Memory B cell (primary cell): ENCODE results near the gene LST1.
"Not testable (repeated sequence)": the region's sequence is repeated elsewhere in the genome, so short reads cannot be mapped to it uniquely, and the experiment has no call there.

Experiments used
- ATAC-seq: fragments of 150-1000 bp; cut with Tn5 transposase; 2 replicates; pipeline ENCODE4 v1.10.0; 2021; ENCODE audit warnings: low read depth, mild to moderate bottlenecking, moderate library complexity
- DNase-seq, 2 donors: peaks; one replicate each; pipeline ENCODE4 v3.0.0; 2022; ENCODE audit warnings: low spot score in 2 of 2
- H3K27ac Mint-ChIP-seq: one replicate; pipeline ENCODE4 v1.8.0; 2022; ENCODE audit warnings: mild to moderate bottlenecking, moderate library complexity, mixed read lengths
- H3K27me3 Mint-ChIP-seq: one replicate; pipeline ENCODE4 v1.8.0; 2022; ENCODE audit warnings: mixed read lengths
- H3K36me3 Mint-ChIP-seq: one replicate; pipeline ENCODE4 v1.8.0; 2022; ENCODE audit warnings: mild to moderate bottlenecking, mixed read lengths
- H3K4me1 Mint-ChIP-seq: one replicate; pipeline ENCODE4 v1.8.0; 2022; ENCODE audit warnings: mixed read lengths
- H3K4me3 Mint-ChIP-seq: one replicate; pipeline ENCODE4 v1.8.0; 2022; ENCODE audit warnings: mild to moderate bottlenecking, moderate library complexity, mixed read lengths
- H3K9me3 Mint-ChIP-seq: one replicate; pipeline ENCODE4 v1.8.0; 2022; ENCODE audit warnings: mixed read lengths

LST1 gene

DNA sequence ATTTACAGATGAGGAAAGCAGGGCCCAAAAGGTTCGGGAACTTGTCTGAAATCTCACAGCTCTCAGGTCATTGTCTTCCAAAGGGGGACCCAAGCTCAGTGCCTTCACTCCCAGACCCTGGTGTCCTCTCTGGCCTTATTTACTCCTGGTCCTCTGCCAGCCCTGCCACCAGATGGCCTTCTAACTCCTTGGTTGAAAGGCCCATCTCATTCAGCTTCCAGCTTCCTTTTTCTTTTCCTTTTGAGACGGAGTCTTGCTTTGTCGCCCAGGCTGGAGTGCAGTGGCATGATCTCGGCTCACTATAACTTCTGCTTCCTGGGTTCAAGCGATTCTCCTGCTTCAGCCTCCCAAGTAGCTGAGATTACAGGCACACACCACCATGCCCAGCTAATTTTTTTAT lies 34.7 kb upstream of the LST1 start:
- Mint-ChIP-seq H3K4me1 (peaks cover 33% of the 10 kb centered on the region), H3K4me3 (peak overlapping the region; percentile 77), H3K27ac (peak overlapping the region; percentile 81)
- DNase-seq (peak; percentile 62 to 67), ATAC-seq (peak; percentile 30)
- not testable (repeated sequence) for H3K9me3 Mint-ChIP-seq, H3K36me3 Mint-ChIP-seq, H3K27me3 Mint-ChIP-seq

DNA sequence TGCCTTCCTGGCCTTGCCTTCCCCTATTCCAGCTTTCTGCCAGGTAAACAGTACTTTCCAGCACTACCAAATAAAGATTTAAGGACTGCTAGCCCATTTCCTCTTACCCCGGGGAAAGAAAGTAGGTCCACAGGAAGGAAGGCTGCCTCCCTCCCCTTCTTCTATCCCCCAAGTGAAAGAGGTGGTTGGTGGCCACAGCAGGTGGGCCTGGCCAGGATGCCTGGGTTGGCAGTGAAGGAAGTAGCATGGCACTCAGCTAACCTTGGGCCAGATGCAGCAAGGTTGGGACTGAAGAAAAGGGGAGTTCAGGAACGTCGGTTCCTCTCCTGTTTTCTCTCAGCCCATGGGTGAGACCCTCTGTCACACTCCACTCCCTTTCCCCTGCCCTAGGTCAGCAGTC lies 29.8 kb upstream of the LST1 start:
- Mint-ChIP-seq H3K27me3 (no peaks in the 10 kb centered on the region), H3K4me3 (no peak overlapping the region), H3K9me3 (no peaks in the 10 kb centered on the region), H3K4me1 (peaks cover 49% of the 10 kb centered on the region), H3K36me3 (no peaks in the 10 kb centered on the region), H3K27ac (peak overlapping the region; percentile 38)
- DNase-seq, result no peak
- ATAC-seq, result no peak

DNA sequence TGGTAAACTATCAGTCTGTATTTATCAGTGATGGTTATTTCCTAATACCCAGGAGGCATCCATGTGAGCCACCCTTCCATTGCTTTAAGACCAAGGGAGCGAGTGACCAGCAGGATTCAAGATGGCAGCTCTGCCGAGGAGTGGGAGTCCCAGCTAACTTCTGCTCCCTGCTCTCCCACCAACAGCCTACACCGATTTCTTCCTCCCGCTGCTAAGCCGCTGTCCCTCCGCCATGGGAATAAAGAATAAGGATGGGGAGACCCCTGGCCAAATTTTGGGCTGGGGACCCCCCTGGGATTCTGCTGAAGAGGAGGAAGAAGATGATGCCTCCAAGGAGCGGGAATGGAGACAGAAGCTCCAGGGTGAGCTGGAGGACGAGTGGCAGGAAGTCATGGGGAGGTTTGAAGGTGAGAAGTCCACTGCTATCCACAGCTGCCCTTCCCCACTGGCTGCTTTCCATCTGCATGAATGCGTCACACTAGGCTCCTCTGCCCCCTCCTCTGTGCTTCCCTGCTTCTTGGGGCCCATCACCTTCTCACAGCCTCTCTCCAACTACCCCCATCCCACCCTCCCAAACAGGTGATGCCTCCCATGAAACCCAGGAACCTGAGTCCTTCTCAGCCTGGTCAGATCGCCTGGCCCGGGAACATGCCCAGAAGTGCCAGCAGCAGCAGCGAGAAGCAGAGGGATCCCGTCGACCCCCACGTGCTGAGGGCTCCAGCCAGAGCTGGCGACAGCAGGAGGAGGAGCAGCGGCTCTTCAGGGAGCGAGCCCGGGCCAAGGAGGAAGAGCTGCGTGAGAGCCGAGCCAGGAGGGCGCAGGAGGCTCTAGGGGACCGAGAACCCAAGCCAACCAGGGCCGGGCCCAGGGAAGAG lies 28.4 kb upstream of the LST1 start:
- peaks cover 55% of the 10 kb centered on the region for H3K4me1 Mint-ChIP-seq
- no peak for DNase-seq
- ATAC-seq, result no peak
- peaks cover 2% of the 10 kb centered on the region for H3K36me3 Mint-ChIP-seq
- H3K4me3 Mint-ChIP-seq, result peak overlapping the region; percentile 90
- H3K27ac Mint-ChIP-seq, result peak overlapping the region; percentile 94
- H3K27me3 Mint-ChIP-seq, result no peaks in the 10 kb centered on the region
- no peaks in the 10 kb centered on the region for H3K9me3 Mint-ChIP-seq

DNA sequence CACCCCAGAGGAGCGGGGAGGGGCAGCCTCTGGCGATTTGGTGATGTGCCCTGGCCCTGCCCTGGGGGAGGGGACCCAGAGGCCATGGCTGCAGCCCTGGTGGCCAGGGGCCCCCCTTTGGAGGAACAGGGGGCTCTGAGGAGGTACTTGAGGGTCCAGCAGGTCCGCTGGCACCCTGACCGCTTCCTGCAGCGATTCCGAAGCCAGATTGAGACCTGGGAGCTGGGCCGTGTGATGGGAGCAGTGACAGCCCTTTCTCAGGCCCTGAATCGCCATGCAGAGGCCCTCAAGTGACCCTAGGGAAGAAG lies 27.8 kb upstream of the LST1 start:
- no peaks in the 10 kb centered on the region for H3K9me3 Mint-ChIP-seq
- peak overlapping the region; percentile 94 for H3K27ac Mint-ChIP-seq
- ATAC-seq (no peak), DNase-seq (no peak)
- peaks cover 57% of the 10 kb centered on the region for H3K4me1 Mint-ChIP-seq
- H3K27me3 Mint-ChIP-seq, result no peaks in the 10 kb centered on the region
- H3K4me3 Mint-ChIP-seq, result peak overlapping the region; percentile 90
- peaks cover 5% of the 10 kb centered on the region for H3K36me3 Mint-ChIP-seq

DNA sequence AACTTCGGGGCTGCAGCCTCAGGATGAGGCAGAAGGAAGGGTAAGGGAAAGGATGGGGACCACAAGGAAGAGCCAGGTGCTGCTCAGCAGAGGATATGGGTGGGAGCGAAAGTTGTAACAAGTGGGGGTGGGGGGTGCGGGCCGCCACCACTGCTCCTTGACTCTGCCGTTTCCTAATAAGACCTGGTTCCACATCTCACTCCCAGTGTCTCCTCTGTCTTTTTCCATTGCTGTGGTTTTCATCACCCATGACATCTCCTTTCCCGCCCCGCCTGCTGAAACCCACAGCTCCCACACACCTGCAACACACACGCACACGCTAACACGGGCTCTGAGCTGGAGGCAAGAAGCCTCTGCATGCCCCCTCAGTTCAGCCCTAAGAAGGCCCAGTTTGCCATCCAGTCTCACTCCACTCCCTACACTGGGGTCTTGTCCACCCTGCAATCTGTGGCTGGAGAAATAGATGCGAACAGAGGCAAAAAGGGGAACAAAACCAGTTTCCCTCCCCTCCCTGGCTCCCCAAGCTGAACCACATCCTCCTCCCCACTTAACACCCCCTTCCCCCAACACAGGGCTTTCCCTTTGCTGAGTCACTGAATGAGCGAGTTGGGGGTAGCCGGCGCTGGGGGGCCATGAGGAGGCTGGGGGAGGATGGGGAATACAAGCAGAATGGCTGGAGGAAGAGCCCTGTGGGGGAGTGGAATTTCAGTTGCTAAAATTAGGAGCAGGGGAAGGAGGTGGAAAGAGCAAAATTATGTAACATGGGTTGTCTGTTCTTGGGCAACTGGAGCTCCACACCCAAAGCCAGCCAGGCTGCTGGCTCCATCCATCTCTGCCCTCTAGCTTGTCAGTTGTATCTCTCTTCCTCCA lies 27.2 kb upstream of the LST1 start:
- Mint-ChIP-seq H3K36me3 (peaks cover 8% of the 10 kb centered on the region), H3K27me3 (no peaks in the 10 kb centered on the region), H3K9me3 (no peaks in the 10 kb centered on the region), H3K4me3 (peak overlapping the region; percentile 90), H3K4me1 (peaks cover 59% of the 10 kb centered on the region), H3K27ac (peak overlapping the region; percentile 94)
- peak; percentile 77 for ATAC-seq
- peak in 1 of 2 donors; percentile 70 for DNase-seq

DNA sequence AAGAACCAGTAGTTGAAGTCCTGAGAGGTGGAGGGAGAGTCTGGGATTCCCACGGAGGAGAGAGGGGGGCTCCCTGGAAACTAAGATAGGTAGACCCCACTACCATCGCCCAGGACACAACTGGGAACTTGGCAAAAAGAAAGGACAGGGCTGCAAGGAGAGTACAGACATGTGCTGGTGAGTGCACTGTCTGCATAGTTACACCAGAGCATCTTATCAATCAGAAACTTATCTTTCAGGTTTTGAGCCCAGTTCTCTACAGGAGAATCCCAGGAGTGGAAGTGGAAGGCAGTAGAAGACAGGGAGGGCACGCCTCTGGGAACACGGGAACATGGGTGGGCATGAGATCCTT lies 26.5 kb upstream of the LST1 start:
- Mint-ChIP-seq H3K27ac (peak overlapping the region; percentile 94), H3K36me3 (peaks cover 10% of the 10 kb centered on the region), H3K4me1 (peaks cover 60% of the 10 kb centered on the region), H3K4me3 (peak overlapping the region; percentile 90), H3K27me3 (no peaks in the 10 kb centered on the region), H3K9me3 (no peaks in the 10 kb centered on the region)
- DNase-seq, result no peak
- peak; percentile 17 for ATAC-seq

DNA sequence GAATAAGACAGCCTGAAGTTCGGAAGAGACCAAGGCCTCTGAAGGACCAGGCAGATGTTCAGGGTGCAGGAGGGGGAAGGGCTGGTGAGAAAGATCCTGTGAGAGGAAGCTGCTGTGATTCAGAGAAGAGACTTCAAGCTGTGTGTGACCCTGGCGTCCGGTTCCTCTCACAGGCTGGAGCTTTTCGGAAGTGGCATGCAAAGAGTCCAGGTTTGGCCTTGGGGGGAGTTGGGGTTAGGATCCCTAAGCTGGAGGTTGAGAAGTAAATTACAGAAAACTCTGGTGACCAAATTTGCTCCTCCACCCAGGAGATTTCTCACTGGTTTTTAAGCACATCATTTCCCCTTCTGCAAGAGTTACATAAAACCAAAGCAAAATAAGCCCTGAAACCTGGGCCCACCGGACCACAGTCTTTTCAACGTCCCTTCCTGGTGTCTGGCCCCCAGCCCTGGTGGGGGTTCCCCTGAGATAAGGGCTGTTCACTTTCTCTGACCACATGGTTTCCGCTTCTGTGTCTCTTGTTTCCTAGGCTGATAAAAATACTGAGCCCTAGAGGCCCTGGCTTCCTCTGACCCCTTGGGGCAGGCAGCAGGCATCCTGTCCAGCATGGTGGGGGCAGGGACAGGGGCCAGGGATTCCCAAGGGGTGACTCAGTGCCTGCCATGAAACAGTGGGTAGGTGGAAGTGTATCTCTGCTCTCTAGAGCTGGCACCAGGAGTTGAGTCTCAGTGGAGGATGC lies 25.9 kb upstream of the LST1 start:
- DNase-seq, result peak in 1 of 2 donors; percentile 54
- ATAC-seq, result peak; percentile 66
- H3K36me3 Mint-ChIP-seq, result peaks cover 16% of the 10 kb centered on the region
- peak overlapping the region; percentile 94 for H3K27ac Mint-ChIP-seq
- peak overlapping the region; percentile 90 for H3K4me3 Mint-ChIP-seq
- no peaks in the 10 kb centered on the region for H3K9me3 Mint-ChIP-seq
- H3K27me3 Mint-ChIP-seq, result no peaks in the 10 kb centered on the region
- peaks cover 63% of the 10 kb centered on the region for H3K4me1 Mint-ChIP-seq

DNA sequence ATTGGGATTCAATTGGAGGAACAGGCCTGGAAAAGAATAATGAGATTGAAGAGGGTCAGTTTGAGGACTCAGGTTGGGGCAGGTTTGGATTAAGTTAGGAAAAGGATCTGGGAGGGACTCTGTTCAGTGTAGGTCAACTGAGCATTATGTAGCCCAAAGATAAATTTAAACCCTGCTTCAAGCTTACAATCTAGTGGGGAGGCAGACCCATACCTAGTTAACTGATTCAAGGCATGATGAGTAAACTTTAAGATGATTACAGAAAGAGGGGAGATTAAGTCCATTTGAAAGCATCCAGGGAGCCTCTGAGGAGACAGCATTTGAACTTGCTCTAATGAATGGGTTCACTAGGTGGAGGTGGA lies 25.4 kb upstream of the LST1 start:
- Mint-ChIP-seq H3K27ac (peak overlapping the region; percentile 94), H3K27me3 (no peaks in the 10 kb centered on the region), H3K9me3 (no peaks in the 10 kb centered on the region), H3K4me1 (peaks cover 66% of the 10 kb centered on the region), H3K4me3 (peak overlapping the region; percentile 90), H3K36me3 (peaks cover 16% of the 10 kb centered on the region)
- no peak for ATAC-seq
- no peak for DNase-seq

DNA sequence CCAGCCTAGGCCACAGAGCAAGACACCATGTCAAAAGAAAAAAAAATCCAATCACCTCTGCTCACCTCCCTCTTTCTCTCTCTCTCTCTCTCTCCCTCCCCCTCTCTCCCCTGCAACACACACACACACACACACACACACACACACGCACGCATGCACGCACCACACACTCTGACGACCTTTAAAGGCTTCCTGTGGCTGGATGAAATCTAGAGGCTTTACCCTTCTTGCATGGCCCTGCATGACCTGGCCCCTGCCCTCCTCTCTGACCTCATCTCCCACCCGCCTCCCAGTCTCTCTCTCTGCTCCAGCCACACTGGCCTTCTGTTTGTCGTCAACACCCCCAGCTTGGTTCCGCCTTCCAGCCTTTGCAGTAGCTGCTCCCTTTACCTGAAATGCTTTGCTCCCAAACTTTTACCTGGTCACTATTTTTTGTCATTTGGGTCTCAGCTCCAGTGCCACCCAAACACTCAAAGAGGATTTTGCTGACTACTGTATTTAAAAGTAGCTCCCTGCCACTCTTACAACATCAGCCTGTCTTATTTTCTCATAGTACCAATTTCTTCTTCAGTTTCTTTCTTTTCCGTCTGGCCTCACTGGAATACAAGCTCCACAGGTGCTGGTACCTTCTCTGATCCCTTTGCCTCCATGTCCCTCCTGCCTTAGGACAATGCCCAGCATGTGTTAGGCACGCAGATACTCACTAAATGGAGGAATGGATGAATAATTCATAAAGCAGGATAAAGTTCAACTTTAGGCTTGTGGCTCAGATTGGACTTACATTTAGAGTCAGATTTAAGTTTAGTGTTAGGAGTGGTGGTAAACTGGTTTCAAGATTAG lies 18.3 kb upstream of the LST1 start:
- peak overlapping the region; percentile 64 for H3K4me3 Mint-ChIP-seq
- no peaks in the 10 kb centered on the region for H3K9me3 Mint-ChIP-seq
- H3K4me1 Mint-ChIP-seq, result peaks cover 56% of the 10 kb centered on the region
- DNase-seq (no peak), ATAC-seq (no peak)
- peaks cover 20% of the 10 kb centered on the region for H3K36me3 Mint-ChIP-seq
- no peaks in the 10 kb centered on the region for H3K27me3 Mint-ChIP-seq
- peak overlapping the region; percentile 98 for H3K27ac Mint-ChIP-seq

DNA sequence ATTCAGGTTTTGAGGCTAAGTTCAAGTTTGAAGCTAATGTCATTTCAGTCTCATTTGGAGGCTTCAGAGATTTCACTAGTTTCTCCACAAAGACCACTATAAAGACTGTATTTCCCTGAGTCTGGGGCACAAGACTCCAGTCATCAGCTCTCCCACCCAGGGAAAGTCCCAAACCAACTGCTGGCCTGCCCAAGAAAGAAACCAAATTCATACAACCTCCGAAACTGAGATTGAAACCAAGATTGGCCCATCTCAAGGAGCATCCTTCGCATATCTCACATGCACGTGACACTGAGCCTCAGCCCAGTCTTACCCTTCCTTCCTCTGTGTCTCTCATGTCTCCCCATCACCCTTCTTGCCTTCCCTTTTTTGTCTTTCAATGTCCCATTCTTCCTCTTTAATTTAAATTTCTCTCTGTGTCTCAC lies 17.5 kb upstream of the LST1 start:
- peak overlapping the region; percentile 98 for H3K27ac Mint-ChIP-seq
- no peaks in the 10 kb centered on the region for H3K9me3 Mint-ChIP-seq
- ATAC-seq (peak; percentile 79), DNase-seq (peak; percentile 46 to 73)
- peaks cover 16% of the 10 kb centered on the region for H3K36me3 Mint-ChIP-seq
- H3K27me3 Mint-ChIP-seq, result no peaks in the 10 kb centered on the region
- peaks cover 59% of the 10 kb centered on the region for H3K4me1 Mint-ChIP-seq
- peak overlapping the region; percentile 64 for H3K4me3 Mint-ChIP-seq

DNA sequence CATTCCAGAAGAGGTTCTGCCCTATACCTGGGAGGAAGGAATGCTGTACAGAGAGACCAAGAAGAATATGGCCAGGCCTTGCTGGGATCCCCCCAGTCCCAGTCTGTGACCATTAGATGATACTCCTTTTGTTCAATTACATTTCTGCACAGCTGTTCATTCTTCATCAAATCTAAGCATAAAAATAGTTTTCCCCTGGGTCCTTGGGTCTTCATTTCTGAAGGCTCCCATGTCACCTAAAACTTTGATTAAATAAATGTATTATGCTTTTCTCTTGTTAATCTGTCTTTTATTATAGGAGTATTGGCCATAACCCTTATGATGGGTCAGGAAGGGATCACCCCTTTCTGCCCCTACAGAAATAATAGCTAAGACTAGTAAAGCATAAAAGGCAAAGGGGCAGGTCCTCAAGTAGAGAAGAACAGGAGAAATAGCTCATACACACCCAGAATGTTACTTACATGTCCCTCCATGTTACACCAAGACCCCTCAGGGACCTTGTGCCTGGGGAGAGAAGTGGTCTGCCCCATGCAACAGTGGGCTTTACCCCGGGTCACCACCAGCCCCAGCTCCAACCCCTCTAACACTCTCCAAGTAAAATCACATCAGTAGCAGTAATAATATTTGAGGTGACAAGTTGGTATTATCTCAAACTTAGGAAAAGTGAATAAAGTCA lies 16.1 kb upstream of the LST1 start:
- Mint-ChIP-seq H3K9me3 (no peaks in the 10 kb centered on the region), H3K4me3 (no peak overlapping the region), H3K27me3 (no peaks in the 10 kb centered on the region), H3K36me3 (peaks cover 7% of the 10 kb centered on the region), H3K4me1 (peaks cover 64% of the 10 kb centered on the region), H3K27ac (peak overlapping the region; percentile 98)
- DNase-seq, result no peak
- ATAC-seq, result no peak

DNA sequence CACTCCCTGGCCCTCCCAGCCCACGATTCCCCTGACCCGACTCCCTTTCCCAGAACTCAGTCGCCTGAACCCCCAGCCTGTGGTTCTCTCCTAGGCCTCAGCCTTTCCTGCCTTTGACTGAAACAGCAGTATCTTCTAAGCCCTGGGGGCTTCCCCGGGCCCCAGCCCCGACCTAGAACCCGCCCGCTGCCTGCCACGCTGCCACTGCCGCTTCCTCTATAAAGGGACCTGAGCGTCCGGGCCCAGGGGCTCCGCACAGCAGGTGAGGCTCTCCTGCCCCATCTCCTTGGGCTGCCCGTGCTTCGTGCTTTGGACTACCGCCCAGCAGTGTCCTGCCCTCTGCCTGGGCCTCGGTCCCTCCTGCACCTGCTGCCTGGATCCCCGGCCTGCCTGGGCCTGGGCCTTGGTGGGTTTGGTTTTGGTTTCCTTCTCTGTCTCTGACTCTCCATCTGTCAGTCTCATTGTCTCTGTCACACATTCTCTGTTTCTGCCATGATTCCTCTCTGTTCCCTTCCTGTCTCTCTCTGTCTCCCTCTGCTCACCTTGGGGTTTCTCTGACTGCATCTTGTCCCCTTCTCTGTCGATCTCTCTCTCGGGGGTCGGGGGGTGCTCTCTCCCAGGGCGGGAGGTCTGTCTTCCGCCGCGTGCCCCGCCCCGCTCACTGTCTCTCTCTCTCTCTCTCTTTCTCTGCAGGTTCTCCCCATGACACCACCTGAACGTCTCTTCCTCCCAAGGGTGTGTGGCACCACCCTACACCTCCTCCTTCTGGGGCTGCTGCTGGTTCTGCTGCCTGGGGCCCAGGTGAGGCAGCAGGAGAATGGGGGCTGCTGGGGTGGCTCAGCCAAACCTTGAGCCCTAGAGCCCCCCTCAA lies 13.8 kb upstream of the LST1 start, which contains the start of gene LTA:
TSS of gene LTA (plus strand) at position 249 of the 871 bp plus-strand sequence. CDS start at position 703, 454 bp downstream.
- ATAC-seq (peak; percentile 58), DNase-seq (peak; percentile 60 to 71)
- no peaks in the 10 kb centered on the region for H3K27me3 Mint-ChIP-seq
- H3K27ac Mint-ChIP-seq, result peak within 1 kb of the TSS; percentile 95
- H3K36me3 Mint-ChIP-seq, result peaks cover 13% of the 10 kb centered on the region
- H3K4me3 Mint-ChIP-seq, result peak within 1 kb of the TSS; percentile 96
- H3K9me3 Mint-ChIP-seq, result no peaks in the 10 kb centered on the region
- peaks cover 73% of the 10 kb centered on the region for H3K4me1 Mint-ChIP-seq
